ENCODE measurements around the gene ZNF212. TPM values are rescaled to one million over a fixed set of nuclear protein-coding genes. Genes with fewer than 3 reads are reported as not detected.

Gene ZNF212
- total RNA-seq, 1 experiment from 2014 or later = 8.7 TPM

- no peak for DNase-seq (ENCODE audit: low read depth)
Observed at GRCh38 chr7:149284850-149285585, 45.6 kb downstream of the ZNF212 start.

GRCh38 chr7:149285603-149286002, 46.2 kb downstream of the ZNF212 start:
- no peak for DNase-seq (ENCODE audit: low read depth)

DNA sequence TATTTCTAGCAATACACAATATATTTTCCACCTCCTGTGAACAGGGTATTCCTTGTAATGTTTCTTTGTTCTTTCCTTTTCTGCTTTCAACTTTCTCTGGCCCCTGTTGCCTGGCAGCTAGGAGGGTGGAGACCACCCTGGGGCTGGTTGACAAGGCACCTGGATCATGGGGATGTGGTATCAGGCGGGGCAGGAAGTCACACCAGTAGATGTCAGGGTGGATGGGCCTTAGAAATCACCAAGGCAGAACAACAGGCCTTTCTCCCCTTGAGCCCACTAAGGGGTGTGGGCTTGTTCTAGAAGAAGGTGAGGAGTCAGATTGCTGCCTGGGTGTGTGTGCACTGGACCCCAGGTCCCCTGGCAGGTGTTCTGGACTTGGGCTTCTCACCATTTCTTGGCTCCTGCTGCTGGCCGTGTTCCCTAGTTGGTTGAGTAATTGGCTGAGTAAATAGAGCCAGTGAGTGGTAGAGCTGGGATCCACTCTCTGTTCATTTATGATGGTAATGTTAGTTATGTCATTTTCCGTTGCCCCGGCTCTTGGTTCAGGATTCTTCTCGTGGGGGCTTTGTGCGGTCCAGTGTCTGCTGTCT, 47.5 kb downstream of the ZNF212 start:
- no peak for DNase-seq (ENCODE audit: low read depth)

- DNase-seq (ENCODE audit: low read depth) = no peak
Observed at GRCh38 chr7:149287622-149288021, 48.2 kb downstream of the ZNF212 start.

GRCh38 chr7:149289262-149289661, 49.8 kb downstream of the ZNF212 start:
- no peak for DNase-seq (ENCODE audit: low read depth)

GRCh38 chr7:149289856-149290255, 50.4 kb downstream of the ZNF212 start:
- DNase-seq (ENCODE audit: low read depth) = no peak

- DNase-seq (ENCODE audit: low read depth) = no peak
Observed at GRCh38 chr7:149291036-149291780, 51.8 kb downstream of the ZNF212 start.

DNA sequence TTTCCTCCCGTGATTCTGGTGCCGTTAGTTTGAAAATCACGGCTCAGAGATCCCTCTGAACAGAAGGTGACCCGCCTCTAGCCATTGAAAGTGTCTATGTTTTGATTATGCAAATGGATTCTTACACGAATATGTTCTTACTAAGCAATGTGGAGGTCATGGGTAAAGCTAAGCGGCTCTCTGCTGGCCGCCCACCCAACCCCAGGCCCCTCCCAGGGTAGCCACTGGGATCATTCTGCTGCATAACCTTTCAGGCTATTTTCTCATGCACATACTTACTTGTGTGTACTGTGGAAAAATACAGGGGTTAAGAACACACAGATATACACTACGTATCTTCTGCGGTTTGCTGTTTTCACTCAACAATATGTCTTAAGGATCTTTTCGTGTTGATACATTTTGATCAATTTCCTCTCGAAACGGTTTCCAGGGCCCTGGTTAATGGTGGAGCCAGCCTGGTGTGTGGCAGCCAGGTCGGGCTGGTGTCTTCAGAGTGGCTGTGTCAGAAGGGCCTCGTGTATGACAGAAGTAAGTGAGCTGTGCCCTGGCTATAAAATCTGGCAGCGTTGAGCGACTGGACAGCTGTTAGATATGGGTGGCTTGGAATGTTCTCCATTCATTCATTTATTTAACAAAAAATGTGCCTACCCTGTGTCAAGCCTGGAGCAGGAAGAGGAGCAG, 52.5 kb downstream of the ZNF212 start:
- DNase-seq (ENCODE audit: low read depth) = no peak

DNA sequence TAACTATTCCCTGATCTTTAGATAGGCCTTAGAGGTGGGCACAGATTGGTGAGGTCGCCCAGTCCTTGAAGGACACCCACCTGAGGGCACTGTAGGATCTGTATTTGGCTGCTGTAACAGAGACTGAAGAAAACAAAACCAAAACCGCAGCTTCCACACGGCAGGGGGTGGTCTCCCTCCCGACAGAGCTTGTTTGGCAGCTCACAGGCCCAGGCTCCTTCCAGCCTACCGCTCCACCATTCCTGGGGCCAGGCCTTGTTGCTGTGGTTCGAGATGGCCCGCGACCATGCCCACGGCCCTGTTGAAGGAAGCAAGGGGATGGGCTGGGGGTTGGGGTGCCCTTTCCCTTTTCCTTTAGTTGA, 53.0 kb downstream of the ZNF212 start:
- no peak for DNase-seq (ENCODE audit: low read depth)

GRCh38 chr7:149293338-149293737, 53.9 kb downstream of the ZNF212 start:
- no peak for DNase-seq (ENCODE audit: low read depth)

DNA sequence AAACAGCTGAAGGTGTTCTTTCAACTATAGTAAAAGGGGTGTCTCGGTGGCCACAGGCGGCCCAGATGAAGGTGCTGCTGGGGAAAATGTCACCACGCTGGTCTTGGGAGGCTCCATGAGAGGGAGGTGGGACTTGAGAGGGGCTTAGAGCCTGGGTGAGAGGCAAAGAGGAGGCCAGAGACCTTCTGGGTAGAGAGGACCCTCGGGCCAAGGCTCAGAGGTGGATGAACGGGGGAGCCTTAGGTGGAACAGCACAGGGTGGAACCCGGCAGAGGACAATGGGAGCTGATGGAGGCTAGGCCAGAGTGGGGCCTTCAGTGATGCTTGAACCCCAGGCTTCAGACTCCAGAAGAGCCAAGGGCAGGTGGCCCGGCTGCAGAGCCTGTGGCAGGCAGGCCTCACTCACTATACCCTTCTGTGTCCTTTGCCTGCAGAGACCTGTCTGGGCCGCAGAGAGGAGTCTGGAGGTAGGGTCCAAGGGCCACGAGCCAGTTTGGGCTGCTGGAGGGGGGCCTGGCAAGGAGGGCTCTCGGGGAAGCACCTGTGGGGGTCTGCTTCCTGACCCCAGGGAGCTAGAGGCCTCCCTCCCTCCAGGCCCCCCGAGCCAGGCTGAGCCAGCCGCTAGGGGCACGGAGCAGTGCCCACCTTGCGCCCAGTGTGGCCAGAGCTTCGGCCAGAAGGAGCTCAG, 54.6 kb downstream of the ZNF212 start:
- no peak for DNase-seq (ENCODE audit: low read depth)

GRCh38 chr7:149294634-149295480, 55.4 kb downstream of the ZNF212 start:
- no peak for DNase-seq (ENCODE audit: low read depth)

- no peak for DNase-seq (ENCODE audit: low read depth)
Observed at GRCh38 chr7:149295481-149295850, 56.0 kb downstream of the ZNF212 start.

DNA sequence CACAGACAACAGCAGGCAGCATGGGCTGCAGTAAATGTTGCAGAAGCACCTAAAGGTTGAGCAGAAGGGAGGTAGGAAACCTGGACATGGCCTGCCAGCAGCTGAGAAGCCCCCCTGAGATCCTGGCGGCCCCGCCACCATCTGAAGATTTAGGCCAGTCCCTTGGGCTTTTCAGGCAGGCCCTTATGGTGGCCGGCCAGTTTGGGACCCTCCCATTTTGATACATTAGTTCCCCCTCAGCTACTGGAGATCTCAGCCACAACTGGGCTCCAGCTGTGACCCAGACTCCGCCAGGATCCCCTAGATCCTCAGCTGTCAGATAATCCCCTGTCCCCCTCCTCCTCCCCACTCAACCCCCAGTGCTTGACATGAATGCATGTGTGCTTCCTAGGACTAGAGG, 56.9 kb downstream of the ZNF212 start:
- no peak for DNase-seq (ENCODE audit: low read depth)

GRCh38 chr7:149297034-149297755, 57.7 kb downstream of the ZNF212 start:
- DNase-seq (ENCODE audit: low read depth) = no peak

DNA sequence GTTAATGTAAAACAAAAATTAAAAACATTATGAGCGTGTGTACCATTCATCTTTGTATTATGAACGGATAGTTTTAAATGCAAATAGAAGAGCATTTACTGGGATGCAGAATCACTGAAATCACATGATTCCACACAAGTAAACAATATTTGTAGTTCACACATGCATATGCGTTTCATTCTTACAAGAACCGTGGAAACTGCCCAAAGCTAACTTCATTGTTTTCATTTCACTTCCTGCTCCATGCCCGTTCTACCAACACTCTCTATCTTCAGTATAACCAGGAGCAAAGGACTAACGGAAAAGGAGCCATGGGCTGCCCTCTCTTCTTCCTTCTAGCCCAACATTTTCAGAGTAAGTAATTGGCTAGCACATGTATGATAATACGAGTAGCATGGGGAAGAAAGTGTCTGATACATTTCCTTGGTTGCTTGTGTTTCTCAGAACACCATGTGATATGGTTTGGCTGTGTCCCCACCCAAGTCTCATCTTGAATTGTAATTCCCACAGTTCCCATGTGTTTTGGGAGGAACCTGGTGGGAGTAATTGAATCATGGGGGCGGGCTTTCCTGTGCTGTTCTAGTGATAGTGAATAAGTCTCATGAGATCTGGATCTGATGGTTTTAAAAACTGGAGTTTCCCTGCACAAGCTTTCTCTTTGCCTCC, 61.3 kb downstream of the ZNF212 start:
- no peak for DNase-seq (ENCODE audit: low read depth)

- DNase-seq (ENCODE audit: low read depth) = no peak
Observed at GRCh38 chr7:149302222-149302621, 62.8 kb downstream of the ZNF212 start.

GRCh38 chr7:149302865-149303264, 63.4 kb downstream of the ZNF212 start:
- no peak for DNase-seq (ENCODE audit: low read depth)

GRCh38 chr7:149304006-149304405, 64.6 kb downstream of the ZNF212 start:
- no peak for DNase-seq (ENCODE audit: low read depth)

Data from HT1080 (cell line).